Astrocyte of the cerebellum (primary cell): Measurements from ENCODE around the gene ZFP90.

ENCODE experiments used
- DNase-seq: peaks from one replicate; pipeline ENCODE4 v3.0.0-alpha.2; 2011; ENCODE audit warnings: low read depth
- H3K4me3 ChIP-seq: 2 replicates; pipeline ENCODE4 v1.5.1; 2011; ENCODE audit warnings: mild to moderate bottlenecking, low read depth, low read length, moderate library complexity
- in situ Hi-C: cut with HindIII; loops from 2 replicates; pipeline ENCODE4 v1.10.0; 2017; ENCODE audit warnings: low sequenced_read_pairs
- TF ChIP-seq, protein P1 (sequence below): IDR thresholded peaks from 2 replicates; pipeline ENCODE4 v1.5.1; 2012; ENCODE audit warnings: low read length, low read depth, moderate library complexity, mild to moderate bottlenecking; ENCODE audit errors: missing control alignments

Gene ZFP90

DNA sequence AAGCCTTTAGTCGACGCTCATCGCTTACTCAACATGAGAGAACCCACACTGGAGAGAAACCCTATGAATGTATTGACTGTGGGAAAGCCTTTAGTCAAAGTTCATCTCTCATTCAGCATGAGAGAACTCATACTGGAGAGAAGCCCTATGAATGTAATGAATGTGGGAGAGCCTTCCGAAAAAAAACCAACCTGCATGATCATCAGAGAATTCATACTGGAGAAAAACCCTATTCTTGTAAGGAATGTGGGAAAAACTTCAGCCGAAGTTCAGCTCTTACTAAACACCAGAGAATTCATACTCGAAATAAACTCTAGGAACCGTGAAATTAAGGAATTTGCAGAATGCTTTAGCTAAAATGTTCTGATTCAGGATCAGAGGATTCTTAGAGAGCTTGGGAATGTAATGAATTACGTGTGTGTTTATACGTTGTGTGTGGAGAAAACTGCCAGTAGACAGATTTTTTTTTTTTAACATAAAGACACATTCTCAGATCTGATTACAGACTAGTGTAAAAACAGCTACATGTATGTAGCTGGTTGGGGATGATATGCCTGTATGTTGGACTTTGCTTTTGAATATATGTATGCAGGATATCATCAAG is 25.4 kb downstream of the ZFP90 start:
- H3K4me3 ChIP-seq = no peak overlapping the region
- in situ Hi-C loops = no loop called here
- TF ChIP-seq, protein P1, sequence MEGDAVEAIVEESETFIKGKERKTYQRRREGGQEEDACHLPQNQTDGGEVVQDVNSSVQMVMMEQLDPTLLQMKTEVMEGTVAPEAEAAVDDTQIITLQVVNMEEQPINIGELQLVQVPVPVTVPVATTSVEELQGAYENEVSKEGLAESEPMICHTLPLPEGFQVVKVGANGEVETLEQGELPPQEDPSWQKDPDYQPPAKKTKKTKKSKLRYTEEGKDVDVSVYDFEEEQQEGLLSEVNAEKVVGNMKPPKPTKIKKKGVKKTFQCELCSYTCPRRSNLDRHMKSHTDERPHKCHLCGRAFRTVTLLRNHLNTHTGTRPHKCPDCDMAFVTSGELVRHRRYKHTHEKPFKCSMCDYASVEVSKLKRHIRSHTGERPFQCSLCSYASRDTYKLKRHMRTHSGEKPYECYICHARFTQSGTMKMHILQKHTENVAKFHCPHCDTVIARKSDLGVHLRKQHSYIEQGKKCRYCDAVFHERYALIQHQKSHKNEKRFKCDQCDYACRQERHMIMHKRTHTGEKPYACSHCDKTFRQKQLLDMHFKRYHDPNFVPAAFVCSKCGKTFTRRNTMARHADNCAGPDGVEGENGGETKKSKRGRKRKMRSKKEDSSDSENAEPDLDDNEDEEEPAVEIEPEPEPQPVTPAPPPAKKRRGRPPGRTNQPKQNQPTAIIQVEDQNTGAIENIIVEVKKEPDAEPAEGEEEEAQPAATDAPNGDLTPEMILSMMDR = no peak
- no peak for DNase-seq

DNA sequence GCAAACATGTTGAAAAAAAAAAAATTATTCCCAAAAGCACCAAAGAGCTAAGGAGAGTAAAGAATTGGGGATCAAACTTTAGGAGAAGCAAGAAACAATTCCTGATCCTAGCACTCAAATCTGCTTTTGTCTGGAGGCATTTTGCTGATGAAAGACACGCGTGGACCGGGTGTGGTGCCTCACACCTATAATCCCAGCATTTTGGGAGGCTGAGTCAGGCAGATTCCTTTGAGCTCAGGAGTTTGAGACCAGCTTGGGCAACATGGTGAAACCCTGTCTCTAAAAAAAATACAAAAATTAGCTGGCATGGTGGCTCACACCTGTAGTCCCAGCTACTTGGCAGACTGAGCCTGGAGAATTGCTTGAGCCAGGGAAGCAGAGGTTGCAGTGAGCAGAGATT is 35.4 kb downstream of the ZFP90 start:
- TF ChIP-seq, protein P1 = no peak
- DNase-seq = no peak
- in situ Hi-C loops = no loop called here
- no peak overlapping the region for H3K4me3 ChIP-seq

DNA sequence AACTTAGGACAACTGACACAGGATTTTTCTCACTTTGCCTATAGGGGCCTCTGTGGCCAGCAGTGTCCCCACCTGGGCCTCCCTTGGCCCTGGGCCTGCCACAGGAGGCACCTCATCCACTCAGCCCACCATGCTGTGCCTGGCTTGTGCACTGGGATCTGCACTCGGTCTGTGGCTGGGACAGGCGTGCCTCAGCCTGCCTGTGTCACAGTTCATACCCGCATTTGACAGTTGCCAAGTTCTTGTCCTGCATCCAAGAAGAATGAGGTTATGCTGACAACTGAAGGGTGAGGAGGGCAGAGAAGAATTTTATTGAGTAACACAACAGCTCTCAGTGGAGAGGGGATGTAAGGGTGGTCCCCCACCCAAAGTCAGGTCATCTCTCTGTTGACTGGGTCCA is 36.0 kb downstream of the ZFP90 start:
- no peak overlapping the region for H3K4me3 ChIP-seq
- no peak for DNase-seq
- in situ Hi-C loops = no loop called here
- TF ChIP-seq, protein P1 = no peak

DNA sequence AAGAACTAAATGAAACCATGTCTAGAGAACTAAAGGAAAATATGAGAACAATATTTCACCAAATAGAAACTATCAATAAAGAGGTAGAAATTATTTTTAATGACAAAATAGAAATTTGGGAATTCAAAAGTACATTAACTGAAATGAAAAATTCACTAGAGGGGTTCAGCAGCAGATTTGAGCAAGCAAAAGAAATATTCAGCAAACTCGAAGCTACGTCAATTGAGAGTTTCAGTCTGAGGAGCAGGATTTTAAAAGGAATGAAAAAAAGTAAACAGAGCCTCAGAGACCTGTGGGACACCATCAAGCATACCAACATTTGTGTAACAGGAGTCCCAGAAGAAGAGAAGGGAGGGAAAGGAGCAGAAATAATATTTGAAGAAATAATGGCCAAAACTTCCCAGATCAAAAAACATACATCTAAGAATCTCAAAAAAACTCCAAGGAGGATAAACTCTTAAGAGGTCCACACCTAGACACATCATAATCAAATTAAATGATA is 38.3 kb downstream of the ZFP90 start:
- no peak for DNase-seq
- TF ChIP-seq, protein P1 = no peak
- no peak overlapping the region for H3K4me3 ChIP-seq
- in situ Hi-C loops = no loop called here

DNA sequence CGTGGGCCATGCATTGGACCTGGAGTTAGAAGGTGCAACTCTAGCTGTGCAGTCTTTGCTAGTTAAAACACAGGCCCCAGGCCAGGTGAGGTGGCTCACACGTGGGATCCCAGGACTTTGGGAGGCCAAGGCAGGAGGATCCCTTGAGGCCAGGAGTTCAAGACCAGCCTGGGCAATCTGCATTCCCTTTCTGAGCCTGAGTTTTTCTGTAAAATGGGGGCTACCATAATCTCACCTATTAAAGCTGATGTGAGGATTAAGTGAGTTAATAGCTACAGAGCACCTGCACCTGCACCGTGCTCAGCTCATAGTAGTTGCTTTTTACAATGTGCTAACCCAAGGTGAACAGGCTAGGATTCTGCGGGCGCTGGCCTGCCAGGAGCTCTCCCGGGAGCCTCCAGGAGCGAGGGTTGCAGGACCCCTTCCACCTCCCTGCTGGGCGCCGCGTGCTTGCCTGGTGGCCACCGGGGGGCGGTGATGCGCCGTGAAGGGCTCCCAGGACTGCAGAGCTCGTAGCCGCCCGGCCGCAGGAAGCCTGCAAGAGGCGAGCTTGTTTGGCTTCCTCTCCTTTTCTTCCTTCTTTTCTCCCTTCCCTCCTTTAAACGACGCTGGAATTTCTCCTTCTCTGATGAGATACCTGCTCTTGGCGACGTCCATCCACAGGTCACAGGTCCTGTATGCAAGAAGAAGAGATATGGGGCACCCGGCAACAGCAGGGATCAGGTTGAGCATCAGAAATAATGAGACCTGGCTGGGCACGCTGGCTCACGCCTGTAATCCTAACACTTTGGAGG is 51.3 kb downstream of the ZFP90 start:
- peak; percentile 6 for DNase-seq
- no peak overlapping the region for H3K4me3 ChIP-seq
- TF ChIP-seq, protein P1 = peak; percentile 69
- in situ Hi-C loops = no loop called here

DNA sequence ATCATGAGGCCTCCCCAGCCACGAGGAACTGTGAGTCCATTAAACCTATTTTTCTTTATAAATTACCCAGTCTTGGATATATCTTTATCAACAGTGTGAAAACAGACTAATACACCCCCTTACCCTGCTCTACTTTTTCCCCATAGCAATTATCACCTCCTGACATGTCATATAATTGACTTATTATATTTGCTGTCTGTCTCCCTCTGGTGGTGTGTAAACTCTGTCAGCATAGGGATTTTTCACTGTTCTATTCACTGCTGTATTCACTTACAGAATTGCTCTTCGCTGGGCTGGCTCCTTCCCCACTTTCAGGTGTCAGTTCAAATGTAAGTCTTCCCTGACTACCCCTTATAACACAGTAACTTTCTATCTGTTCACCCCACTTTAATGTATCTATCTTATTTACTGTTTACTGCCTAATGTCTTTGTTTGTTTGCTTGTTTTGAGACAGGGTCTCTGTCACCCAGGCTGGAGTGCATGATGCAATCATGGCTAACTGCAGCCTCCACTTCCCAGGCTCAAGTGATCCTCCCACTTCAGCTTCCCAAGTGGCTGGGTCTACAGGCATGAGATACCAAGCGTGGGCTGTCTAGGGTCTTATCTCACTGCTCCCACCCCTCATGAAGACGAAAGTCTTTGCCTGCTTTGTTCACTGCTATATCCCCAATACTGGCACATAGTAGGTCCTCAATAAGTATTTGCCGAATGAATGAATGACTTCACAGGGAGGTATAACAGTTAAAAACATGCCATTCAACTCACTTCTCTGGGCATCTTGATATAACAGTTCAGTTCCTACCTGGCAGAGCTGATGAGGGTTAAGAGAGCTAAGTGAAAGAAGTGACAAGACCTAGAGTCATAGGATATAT is 53.6 kb downstream of the ZFP90 start:
- TF ChIP-seq, protein P1 = peak; percentile 24
- no peak overlapping the region for H3K4me3 ChIP-seq
- no peak for DNase-seq
- in situ Hi-C loops = no loop called here
